Smooth muscle cell (in vitro differentiated cells): ENCODE results near the gene ZNF506. TPM values are rescaled to one million over a fixed set of nuclear protein-coding genes. Genes with fewer than 3 reads are reported as not detected.

Experiments
- DNase-seq: peaks from one replicate; lab custom pipeline; 2025; ENCODE audit not compliant: unreplicated experiment; lab: John Stamatoyannopoulos, UW
- H2AFZ ChIP-seq: fragments of 200-600 bp; sonication (generic); 2 replicates; pipeline ENCODE4 v1.6.0; 2016; ENCODE audit warnings: antibody characterized with exemption, low read depth, mild to moderate bottlenecking
- H3F3A ChIP-seq: fragments of 200-600 bp; sonication (generic); 2 replicates; pipeline ENCODE4 v1.6.0; 2017; ENCODE audit warnings: antibody characterized with exemption, low read depth
- H3K27ac ChIP-seq: fragments of 200-600 bp; sonication (generic); 2 replicates; pipeline ENCODE4 v1.5.1; 2016; ENCODE audit warnings: low read depth, mild to moderate bottlenecking
- H3K27me3 ChIP-seq: fragments of 200-600 bp; sonication (generic); 2 replicates; pipeline ENCODE4 v1.6.1; 2016; ENCODE audit warnings: low read depth, mild to moderate bottlenecking
- H3K36me3 ChIP-seq: fragments of 200-600 bp; sonication (generic); 2 replicates; pipeline ENCODE4 v1.5.1; 2016; ENCODE audit warnings: low read depth
- H3K4me1 ChIP-seq: fragments of 200-600 bp; sonication (generic); 2 replicates; pipeline ENCODE4 v1.5.1; 2016; ENCODE audit warnings: low read depth
- H3K4me2 ChIP-seq: fragments of 200-600 bp; sonication (generic); 2 replicates; pipeline ENCODE4 v1.6.0; 2016; ENCODE audit warnings: mild to moderate bottlenecking
- H3K4me3 ChIP-seq: fragments of 200-600 bp; sonication (generic); 2 replicates; pipeline ENCODE4 v1.5.1; 2016; ENCODE audit warnings: mild to moderate bottlenecking
- H3K79me2 ChIP-seq: fragments of 200-600 bp; sonication (generic); 2 replicates; pipeline ENCODE4 v1.6.0; 2016; ENCODE audit warnings: low read depth, mild to moderate bottlenecking
- H3K9ac ChIP-seq: fragments of 200-600 bp; sonication (generic); 2 replicates; pipeline ENCODE4 v1.6.0; 2016; ENCODE audit warnings: low read depth
- H3K9me3 ChIP-seq: fragments of 200-600 bp; sonication (generic); replicated peaks from 2 replicates; pipeline ENCODE4 v1.5.1; 2016; ENCODE audit warnings: low read depth
- H4K20me1 ChIP-seq: fragments of 200-600 bp; sonication (generic); 2 replicates; pipeline ENCODE4 v1.6.0; 2016; ENCODE audit warnings: low read depth
- CTCF ChIP-seq: fragments of 200-600 bp; sonication (generic); IDR thresholded peaks from 2 replicates; pipeline ENCODE4 v1.5.1; 2017; ENCODE audit warnings: borderline replicate concordance, mild to moderate bottlenecking, antibody characterized with exemption; ENCODE audit not compliant: insufficient read depth, poor library complexity, severe bottlenecking
- WGBS: methylation state at CpG from one replicate; pipeline ENCODE4 v1.1.7; 2016; ENCODE audit warnings: low lambda C conversion rate; 5-methylcytosine and 5-hydroxymethylcytosine counted together
- polyA plus RNA-seq: library from polyadenylated mRNA; unstranded; fragments of >200 nt; fragmentation: Nextera tagmentation; extraction: Ambion mirVana; gene quantifications from 2 replicates; pipeline ENCODE4 v1.2.1, GENCODE V29; 2016
- total RNA-seq: library from RNA; depleted of rRNA; stranded (reverse); fragments of >200 nt; gene quantifications from 2 replicates; pipeline ENCODE4 v1.2.3, GENCODE V29; 2014

ZNF506 gene
- total and polyA plus RNA-seq, 2 experiments from 2014 or later, result 6.7 to 27.7 TPM

DNA sequence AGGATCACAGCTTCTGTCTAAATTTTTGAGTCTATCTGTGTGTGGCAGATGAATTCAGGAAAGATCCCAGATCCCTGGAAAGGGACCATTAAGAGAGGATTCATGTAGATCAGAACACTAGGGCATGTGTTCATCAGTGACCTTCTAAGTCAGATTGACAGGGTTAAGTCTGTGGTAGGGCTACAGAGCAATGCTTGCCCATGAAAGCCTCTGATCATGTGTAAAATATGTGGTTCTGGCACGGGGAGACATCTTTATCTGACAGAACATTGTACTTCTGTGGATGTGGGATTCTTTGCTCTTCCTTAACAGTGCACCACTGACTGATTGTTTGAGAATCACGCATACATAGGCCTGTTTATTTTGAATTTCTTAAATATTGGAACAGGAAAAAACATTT is 42.9 kb downstream of the ZNF506 start:
- no peak for DNase-seq
- no peaks in the 10 kb centered on the region for H3F3A ChIP-seq
- 96% methylated on average over 2 of the region's 2 CpGs for WGBS
- no peaks in the 10 kb centered on the region for H4K20me1 ChIP-seq
- no peak overlapping the region for H3K4me3 ChIP-seq
- peaks cover 6% of the 10 kb centered on the region for H3K79me2 ChIP-seq
- no peak overlapping the region for H3K27ac ChIP-seq
- H3K4me2 ChIP-seq, result no peak overlapping the region
- no peak overlapping the region for H2AFZ ChIP-seq
- no peaks in the 10 kb centered on the region for H3K9me3 ChIP-seq
- H3K4me1 ChIP-seq, result peaks cover 6% of the 10 kb centered on the region
- no peaks in the 10 kb centered on the region for H3K27me3 ChIP-seq
- no peak overlapping the region for H3K9ac ChIP-seq
- H3K36me3 ChIP-seq, result no peaks in the 10 kb centered on the region
- TF ChIP-seq CTCF, result no peak

DNA sequence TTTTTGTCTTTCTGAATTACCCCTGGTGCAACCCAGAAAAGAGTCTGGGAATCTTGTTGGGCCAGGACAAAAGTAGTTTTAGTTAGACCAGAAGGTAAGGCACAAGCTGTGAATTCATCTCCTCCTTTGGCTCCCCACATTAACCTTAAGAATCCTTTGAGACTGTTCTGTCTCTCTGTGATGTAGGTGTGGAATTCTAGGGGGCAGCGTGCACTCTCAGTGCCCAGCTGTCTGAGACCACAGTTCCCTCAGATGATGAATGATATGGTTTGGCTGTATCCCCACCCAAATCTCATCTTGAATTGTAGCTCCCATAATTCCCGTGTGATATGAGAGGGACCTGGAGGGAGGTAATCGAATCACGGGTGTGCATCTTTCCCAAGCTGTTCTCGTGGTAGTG is 43.9 kb downstream of the ZNF506 start:
- Histone ChIP-seq H3K4me3 (peak overlapping the region; percentile 66), H3K4me1 (peaks cover 6% of the 10 kb centered on the region), H3K79me2 (peaks cover 6% of the 10 kb centered on the region), H3K27ac (no peak overlapping the region), H4K20me1 (no peaks in the 10 kb centered on the region), H3F3A (no peaks in the 10 kb centered on the region), H3K9me3 (no peaks in the 10 kb centered on the region), H3K36me3 (no peaks in the 10 kb centered on the region), H3K27me3 (no peaks in the 10 kb centered on the region), H3K9ac (no peak overlapping the region), H2AFZ (no peak overlapping the region), H3K4me2 (peak overlapping the region; percentile 93)
- TF ChIP-seq CTCF, result no peak
- 92% methylated on average over 5 of the region's 5 CpGs for WGBS
- DNase-seq, result no peak

GRCh38 chr19:19776206-19777008 is 45.1 kb downstream of the ZNF506 start:
- Histone ChIP-seq H3K27ac (peak overlapping the region; percentile 42), H4K20me1 (no peaks in the 10 kb centered on the region)
- TF ChIP-seq CTCF, result no peak

GRCh38 chr19:19775891-19776205 is 45.7 kb downstream of the ZNF506 start:
- H3K27me3 ChIP-seq, result no peaks in the 10 kb centered on the region
- peaks cover 6% of the 10 kb centered on the region for H3K4me1 ChIP-seq
- peak overlapping the region; percentile 42 for H3K27ac ChIP-seq
- H4K20me1 ChIP-seq, result no peaks in the 10 kb centered on the region
- DNase-seq, result no peak
- H2AFZ ChIP-seq, result peak overlapping the region; percentile 64
- no peaks in the 10 kb centered on the region for H3F3A ChIP-seq
- no peaks in the 10 kb centered on the region for H3K9me3 ChIP-seq
- H3K9ac ChIP-seq, result peak overlapping the region; percentile 59
- no peak for TF ChIP-seq CTCF
- WGBS, result 6% methylated on average over 11 of the region's 11 CpGs
- H3K79me2 ChIP-seq, result peaks cover 6% of the 10 kb centered on the region
- peak overlapping the region; percentile 93 for H3K4me2 ChIP-seq
- peak overlapping the region; percentile 66 for H3K4me3 ChIP-seq
- H3K36me3 ChIP-seq, result no peaks in the 10 kb centered on the region

More at GRCh38 chr19:19776206-19777008, 45.1 kb downstream of the ZNF506 start:
- peaks cover 6% of the 10 kb centered on the region for H3K4me1 ChIP-seq
- no peaks in the 10 kb centered on the region for H3K27me3 ChIP-seq
- peak overlapping the region; percentile 66 for H3K4me3 ChIP-seq
- no peaks in the 10 kb centered on the region for H3K9me3 ChIP-seq
- H2AFZ ChIP-seq, result peak overlapping the region; percentile 85
- H3K9ac ChIP-seq, result peak overlapping the region; percentile 59
- peak overlapping the region; percentile 93 for H3K4me2 ChIP-seq
- peak; percentile 77 for DNase-seq
- peaks cover 6% of the 10 kb centered on the region for H3K79me2 ChIP-seq
- H3K36me3 ChIP-seq, result no peaks in the 10 kb centered on the region
- no peaks in the 10 kb centered on the region for H3F3A ChIP-seq
- under 1% methylated on average over 36 of the region's 36 CpGs for WGBS
